AML-193 (cell line): ENCODE measurements around the gene BTNL9.
"Not testable (repeated sequence)": the region's sequence is repeated elsewhere in the genome, so short reads cannot be mapped to it uniquely, and the experiment has no call there.

Experiments
- DNase-seq, 2 experiments: peaks; one replicate each; lab custom pipeline; 2025; lab: John Stamatoyannopoulos, UW

Gene BTNL9

DNA sequence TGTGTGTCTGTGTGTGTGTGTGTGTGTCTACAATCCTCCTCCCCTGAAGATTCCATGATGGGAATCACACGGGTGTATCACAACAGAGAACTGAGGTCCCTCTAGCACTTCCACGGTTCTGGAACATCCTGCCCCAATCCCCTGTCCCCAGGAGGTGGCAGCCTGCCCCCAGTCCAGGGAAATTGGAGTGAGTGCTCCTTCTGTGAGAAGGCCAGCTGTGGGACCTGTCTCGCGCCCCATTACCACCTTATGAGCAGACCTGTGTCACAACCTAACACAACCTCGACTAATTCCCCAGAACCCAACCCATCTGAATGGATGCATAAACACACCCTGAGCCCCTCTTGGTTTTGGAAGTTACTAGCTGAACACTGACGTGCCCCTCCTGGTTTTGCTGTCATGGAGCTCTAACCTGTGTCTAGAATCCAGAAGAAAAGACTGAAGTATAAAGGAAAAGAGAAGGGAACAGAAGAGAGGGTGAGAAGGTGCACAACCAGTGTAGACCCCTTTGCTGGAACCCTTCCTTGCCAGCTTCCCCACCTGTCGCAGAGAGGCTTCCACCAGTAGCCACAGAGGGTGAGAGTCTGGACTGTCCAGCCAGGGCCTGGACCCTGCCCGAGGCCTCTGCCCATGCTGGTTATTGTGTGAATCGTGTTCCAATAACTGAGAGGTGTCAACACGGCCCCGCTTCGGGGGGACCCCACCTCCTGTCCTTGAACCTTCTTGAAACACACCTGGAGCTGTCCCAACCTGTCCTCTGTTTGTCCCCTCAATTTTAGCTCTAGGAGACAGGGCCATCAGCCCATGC is 3.4 kb downstream of the BTNL9 start:
- DNase-seq, result no peak

DNA sequence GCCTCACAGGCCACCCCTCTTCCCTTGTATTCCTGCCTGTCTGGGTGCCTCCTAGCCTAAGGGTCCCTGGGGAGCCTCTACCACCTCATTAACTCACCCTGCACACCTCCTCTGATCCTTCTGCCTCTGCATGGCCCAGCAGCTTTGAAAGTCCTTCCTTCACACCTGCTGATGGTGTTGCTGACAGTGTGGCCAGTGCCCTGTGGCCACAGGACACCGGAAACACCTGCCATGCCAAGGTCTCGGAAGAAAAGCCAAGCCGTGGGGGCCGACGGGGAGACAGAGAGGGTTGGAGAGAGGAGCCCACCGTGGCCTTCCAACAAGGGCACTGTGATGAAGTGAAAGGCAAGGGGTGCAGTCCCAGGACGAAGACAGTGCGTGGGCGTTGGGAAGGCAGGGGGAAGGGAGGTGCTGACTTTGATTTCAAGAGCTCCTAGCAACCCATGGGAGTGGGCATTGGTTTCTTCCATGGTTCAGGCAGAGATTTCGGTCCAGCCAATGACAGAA is 4.1 kb downstream of the BTNL9 start:
- no peak for DNase-seq

DNA sequence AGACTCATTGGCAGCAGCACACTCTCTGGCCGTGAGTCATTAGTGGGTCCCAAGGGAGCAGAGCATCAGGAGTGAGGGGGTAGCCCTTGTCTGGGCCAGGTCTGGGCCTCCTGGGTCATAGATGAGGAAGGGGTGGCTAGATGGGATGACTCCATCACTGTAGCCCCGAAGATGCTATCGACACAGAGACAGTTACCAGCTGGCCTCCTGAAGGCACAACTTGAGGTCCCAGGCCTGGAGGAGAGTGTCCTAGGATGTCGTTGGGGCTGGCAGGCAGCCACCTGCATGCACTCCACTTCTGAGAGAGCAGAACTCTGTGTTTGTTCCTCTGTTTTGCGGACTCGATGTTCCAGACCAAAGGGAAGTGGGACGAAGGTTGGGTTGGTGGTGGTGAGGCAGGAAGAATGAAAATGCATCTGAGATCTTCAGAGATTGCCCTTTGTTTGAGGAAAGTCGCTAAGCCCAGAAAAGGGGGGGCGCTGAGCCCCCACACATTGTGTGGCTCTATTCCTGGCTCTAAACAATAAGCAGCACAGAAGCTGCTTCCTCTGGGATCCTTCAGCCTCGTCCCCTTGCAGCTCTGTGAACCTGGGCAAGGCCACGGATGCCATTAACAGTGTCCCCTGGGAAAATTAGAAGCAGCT is 4.7 kb downstream of the BTNL9 start:
- no peak for DNase-seq

DNA sequence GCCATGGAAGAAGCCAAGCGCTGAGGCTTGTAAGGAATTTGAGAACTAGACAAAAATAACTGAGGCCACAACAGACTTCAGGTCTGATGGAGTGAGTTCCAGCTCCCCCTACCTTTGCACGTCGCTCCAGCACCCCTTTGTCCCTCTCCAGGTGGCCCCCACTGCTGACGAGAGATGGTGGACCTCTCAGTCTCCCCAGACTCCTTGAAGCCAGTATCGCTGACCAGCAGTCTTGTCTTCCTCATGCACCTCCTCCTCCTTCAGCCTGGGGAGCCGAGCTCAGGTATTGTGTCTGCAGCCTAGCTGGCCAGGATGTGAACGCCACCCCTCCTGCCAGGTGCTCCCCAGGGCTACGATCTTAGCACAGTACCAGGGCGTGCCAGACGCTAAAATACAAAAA is 5.2 kb downstream of the BTNL9 start:
- no peak for DNase-seq

DNA sequence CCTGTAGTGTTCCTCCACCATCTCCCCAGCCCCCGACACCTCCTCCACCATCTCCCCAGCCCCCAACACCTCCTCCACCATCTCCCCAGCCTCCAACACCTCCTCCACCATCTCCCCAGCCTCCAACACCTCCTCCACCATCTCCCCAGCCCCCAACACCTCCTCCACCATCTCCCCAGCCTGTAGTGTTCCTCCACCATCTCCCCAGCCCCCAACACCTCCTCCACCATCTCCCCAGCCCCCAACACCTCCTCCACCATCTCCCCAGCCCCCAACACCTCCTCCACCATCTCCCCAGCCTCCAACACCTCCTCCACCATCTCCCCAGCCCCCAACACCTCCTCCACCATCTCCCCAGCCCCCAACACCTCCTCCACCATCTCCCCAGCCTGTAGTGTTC is 5.8 kb downstream of the BTNL9 start:
- DNase-seq, result not testable (repeated sequence)

DNA sequence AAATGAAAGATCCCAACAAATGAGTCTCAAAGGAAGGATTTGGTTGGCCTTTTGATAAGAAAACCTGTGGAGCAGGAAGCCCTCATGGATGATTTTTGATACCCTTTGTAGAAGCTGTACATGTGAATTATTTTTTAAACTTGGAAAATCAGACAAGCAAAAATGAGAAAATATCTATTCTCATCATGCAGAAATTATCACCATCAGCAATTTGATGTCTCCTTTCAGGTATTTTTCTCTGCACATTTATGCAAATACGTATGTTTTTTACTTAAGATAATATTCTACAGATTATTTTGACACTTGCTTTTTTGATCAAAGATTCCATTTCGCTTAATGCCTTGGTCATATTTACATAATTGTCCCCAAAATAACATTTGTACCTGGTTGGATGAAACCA is 7.2 kb downstream of the BTNL9 start:
- no peak for DNase-seq

DNA sequence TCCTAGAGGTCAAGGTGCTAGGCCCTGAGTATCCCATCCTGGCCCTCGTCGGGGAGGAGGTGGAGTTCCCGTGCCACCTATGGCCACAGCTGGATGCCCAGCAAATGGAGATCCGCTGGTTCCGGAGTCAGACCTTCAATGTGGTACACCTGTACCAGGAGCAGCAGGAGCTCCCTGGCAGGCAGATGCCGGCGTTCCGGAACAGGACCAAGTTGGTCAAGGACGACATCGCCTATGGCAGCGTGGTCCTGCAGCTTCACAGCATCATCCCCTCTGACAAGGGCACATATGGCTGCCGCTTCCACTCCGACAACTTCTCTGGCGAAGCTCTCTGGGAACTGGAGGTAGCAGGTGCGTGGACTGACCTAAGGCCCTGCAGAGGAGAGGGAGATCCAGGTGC is 7.9 kb downstream of the BTNL9 start:
- no peak for DNase-seq

DNA sequence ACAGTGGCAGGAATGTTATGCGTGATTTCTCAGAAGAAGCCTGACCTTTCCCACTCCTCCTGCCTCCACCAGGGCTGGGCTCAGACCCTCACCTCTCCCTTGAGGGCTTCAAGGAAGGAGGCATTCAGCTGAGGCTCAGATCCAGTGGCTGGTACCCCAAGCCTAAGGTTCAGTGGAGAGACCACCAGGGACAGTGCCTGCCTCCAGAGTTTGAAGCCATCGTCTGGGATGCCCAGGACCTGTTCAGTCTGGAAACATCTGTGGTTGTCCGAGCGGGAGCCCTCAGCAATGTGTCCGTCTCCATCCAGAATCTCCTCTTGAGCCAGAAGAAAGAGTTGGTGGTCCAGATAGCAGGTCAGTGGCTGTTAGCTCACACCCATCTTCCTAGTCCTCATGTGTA is 9.9 kb downstream of the BTNL9 start:
- no peak for DNase-seq

DNA sequence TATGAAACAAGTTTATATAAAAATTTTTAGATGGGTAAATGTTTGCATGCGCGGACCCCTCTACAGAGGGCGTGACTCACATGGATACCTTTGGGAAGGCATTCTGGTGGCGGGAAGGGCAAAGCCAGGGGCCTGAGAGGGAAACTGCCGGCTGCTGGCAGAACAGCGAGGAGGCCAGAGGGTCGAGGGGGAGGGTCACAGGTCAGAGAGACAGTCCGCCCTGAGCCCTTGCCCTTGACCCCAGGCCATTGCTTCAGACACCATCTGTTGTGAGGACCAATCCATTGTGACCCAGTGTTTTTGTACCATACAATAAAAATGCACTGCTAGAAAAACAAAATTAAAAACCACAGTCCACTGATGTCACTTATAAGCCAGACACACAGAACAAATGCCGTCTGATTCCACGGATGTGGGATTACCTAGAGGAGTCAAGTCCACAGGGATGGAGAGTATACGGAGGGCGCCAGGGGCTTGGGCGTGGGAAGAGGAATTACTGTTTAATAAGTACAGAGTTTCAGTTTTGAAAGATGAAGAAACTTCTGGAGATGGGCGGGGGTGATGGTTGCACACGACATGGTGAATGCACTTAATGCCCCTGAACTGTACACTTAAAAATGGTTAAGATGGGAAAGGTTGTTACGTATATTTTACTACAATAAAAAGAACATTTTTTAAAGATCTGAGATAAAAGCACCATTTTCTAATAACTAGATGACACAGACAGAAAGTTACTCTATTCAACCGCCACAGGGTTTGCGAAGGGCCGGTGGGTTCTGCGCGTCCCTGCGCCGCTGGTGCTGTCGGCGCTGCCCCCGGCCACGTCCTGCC is 12.0 kb downstream of the BTNL9 start:
- no peak for DNase-seq

DNA sequence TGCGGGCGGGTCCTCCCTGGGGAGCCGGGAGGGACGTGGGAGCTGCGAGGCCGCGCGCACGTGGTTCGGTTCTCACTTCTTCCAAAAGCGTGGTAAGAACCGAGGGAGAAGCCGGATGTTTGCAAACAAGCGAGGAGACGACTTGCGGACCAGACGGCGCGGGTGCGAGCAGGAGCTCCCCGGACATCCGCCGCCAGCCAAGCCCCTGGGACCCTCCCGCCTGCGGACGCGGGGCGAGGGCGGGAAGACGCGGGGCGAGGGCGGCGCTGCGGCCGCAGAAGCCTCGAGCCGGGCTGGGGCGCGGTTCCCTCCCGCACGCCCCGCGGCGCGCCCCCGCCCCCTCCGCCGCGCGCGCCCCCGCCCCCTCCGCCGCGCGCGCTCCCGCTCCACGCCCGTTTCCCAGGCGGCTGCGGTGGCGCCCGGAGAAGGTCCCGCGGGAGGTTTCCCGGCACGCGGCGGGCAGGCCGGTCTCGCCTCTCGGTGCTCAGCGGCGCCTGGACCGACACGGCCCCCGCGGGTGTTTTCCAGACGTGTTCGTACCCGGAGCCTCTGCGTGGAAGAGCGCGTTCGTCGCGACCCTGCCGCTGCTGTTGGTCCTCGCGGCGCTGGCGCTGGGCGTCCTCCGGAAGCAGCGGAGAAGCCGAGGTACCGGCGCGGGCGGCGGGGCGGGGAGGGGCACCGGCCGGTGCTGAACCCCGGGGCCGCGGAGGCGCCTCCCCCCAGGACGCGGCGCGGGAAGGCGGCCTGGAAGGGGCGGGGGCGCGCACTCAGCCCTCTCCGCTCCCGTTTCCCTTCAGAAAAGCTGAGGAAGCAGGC is 12.8 kb downstream of the BTNL9 start:
- DNase-seq, result no peak

DNA sequence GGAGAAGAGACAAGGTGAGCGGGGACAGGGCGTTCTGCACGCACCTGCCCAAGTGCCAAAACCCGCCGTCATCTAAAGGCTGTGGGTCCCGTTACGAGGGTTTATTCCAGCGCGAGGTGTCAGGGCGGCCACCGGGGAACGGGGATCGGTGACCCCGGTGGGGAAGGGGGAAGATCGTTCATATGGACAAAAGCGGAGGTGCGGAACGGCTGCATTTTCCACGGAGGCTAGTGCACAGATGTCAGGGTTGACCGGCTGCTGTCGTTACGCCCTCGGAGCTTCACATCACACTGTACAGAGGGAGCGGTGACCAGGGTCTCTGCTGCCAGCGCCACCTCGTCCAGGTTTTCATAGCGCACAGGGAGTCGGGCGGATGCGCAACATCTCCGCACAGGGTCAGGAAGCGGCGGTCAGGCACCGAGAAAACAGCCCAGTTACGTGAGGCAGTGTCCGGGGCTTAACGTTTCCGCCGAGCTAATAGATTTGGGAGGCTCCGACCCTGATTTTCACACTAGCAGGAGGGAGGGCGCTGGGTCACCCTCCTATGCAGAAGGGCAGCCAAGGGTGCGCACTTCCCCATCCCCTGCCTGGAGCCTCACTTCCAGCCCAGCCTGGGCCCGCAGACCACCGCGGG is 13.5 kb downstream of the BTNL9 start:
- no peak for DNase-seq

DNA sequence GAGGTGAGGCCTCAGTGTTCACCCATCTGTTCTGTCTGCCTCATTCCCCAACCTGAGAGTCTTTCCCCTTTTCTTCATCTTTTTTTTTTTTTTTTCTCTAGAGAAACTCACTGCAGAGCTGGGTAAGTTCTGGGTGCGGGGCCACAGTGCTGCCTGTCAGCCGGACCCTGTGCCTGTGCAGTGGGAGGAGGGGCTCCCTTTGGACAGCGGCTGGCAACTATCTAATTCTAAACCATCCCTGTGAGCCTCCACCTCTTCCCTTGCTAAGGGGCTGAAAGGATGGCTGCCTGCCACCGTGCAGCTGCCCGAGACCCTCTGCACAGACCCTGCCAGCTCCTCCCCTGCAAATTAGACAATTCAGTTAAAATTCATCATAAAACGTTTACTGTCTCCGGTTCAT is 14.1 kb downstream of the BTNL9 start:
- DNase-seq, result no peak

DNA sequence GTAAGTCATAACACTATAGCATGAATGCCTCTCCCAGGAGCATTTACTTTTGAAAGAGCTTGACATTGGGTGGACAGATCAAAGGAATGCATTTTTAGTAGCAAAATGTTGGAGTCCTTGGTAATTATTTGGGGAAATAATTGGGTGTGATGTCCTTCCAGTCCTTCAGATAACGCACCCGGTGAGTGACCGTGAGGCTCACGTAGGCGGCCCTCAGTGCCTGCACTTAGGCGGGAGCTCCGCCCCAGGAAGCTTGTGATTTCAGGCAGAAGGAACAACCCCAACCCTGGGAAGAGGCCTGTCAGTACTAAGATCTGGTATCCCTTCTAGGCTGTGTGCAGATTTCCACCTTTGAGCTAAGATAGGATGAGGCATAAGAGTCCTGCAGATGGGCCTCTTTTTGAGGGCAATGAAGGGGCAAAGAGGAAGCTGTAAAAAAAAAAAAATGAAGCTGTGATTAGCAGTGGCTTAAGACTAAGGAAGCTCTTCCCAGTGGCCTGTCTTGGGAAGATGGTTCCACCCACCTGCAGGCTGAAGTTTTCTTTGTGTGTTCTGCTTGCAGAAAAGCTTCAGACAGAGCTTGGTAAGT is 14.9 kb downstream of the BTNL9 start:
- no peak for DNase-seq

DNA sequence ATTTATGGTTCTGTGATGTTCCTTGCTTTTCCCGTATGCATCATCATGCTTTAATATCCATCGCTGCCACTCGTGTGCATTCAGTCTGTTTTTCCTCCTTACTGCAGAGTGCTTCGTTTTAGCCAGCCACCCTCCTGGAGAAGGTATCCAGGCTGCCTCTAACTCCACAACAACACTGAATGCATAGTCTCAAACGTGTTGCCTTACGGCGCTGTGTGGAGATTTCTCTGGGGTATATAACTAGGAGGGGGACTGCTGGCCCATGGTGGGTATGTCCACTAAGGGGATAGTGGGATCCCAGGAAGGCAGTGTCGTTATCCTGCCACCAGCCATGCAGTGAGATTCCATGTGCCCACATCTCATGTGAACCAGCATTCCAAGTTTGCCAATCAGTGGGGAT is 16.4 kb downstream of the BTNL9 start:
- no peak for DNase-seq

DNA sequence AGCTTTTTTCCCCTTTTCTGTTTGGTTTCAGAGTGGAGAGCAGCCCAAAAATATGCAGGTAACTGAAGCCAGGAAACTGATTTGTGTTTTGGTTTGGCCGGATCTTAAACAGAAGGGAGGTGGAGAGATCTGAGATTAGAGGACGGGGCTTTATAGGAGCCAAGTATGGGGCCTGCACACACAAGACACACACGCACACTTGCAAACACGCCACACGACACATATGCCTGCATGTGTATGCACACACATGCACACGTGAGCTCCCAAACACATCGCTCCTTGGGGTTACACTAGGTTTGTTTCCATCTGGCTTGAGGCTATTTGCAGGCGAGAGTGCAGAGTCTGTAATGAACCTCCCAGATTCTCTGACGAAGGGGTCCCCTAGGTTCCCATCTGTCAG is 18.3 kb downstream of the BTNL9 start:
- no peak for DNase-seq

DNA sequence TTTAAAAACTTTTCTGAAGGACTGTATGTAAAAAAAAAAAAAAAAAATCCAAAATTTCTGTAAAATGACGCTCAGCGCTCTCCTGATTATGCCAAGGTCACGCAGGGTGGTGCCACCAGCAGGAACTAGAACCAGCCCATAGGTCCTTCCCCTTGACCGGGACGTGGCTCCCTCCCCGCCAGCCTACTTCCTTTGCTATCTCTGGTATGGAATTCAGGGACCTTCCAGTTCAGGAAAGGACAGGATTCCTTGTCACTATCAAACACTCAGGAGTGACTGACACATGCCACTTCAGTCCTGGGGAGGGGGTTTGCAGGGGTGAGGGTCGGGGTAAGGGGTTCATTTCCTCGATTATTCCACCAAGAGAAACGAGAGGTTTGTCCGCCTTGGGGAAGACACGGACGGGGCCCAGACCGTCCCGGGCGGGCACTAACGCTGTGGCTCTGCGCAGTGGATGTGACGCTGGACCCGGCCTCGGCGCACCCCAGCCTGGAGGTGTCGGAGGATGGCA is 18.8 kb downstream of the BTNL9 start:
- DNase-seq, result no peak

DNA sequence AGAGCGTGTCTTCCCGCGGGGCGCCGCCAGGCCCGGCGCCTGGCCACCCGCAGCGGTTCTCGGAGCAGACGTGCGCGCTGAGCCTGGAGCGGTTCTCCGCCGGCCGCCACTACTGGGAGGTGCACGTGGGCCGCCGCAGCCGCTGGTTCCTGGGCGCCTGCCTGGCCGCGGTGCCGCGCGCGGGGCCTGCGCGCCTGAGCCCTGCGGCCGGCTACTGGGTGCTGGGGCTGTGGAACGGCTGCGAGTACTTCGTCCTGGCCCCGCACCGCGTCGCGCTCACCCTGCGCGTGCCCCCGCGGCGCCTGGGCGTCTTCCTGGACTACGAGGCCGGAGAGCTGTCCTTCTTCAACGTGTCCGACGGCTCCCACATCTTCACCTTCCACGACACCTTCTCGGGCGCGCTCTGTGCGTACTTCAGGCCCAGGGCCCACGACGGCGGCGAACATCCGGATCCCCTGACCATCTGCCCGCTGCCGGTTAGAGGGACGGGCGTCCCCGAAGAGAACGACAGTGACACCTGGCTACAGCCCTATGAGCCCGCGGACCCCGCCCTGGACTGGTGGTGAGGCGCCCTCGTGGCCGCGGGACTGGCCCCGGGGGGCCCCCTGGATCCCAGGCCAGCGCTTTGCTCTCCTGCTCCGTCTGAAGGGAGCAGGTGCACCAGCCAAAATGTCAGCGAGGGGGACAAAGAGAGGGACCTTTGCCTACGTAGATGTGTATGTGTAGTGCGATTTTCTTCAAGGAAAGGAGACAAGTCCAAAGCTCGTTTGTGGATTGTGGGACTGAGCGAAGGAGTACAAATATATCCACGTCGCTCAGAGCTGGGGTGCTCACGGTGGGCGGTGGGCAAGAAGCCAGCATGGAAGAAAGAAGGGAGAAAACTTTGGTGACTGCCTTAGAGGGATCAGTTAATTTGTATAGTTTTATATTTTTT is 19.5 kb downstream of the BTNL9 start:
- no peak for DNase-seq

DNA sequence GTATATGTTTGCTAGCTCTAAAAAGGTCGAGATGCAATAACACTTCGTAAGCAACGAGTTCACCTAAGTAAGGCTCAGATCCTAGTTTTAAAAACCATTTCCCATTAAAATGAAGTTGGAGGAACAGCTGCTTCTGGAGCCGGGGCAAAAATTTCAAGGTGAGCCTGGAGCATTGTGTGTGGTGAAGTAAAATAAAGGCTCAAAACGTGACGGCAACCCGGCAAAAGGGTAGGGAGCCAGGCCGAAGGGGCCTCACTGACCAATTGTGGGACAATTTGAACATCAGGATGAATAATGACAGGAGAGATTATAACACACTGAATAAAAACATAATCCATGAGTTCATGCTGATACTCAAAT is 20.1 kb downstream of the BTNL9 start:
- no peak for DNase-seq

DNA sequence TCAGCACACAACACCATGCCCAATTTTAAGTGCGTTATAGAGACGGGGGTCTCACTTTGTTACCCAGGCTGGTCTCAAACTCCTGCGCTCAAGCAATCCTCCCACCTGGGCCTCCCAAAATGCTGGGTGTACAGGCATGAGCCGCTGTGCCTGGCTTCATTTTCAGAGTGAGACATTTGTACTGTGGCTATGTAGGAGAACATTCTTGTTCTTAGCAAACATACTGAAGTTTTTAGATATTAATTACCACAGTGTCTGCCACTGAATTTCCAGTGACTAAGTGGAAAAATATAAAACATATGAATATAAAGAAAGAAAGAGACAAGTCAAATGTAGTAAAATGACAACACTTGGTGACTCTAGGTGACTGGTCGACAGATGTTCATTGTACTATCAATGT is 20.9 kb downstream of the BTNL9 start:
- DNase-seq, result no peak

DNA sequence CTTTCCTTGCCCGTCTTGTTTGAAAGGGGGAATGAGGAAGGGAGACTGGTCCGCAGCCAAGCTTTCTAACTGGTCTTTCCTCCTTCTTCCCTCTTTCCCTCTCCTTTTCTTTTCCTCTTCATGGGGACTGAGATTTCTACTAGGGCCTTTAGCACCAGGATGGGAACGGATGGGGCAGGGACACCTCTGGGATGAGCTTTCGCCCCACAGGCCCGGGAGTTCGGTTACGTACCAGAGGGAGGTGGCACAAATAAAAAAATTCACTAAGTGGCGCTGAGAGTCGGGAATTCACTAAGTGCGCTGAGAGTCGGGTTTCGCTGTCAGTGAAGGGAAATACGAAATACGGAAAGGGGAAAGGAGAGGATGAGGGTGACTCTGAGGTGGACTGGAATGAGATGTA is 21.6 kb downstream of the BTNL9 start:
- no peak for DNase-seq
